OCI-LY7 (cell line): ENCODE results near the gene DOCK1. TPM values are rescaled to one million over a fixed set of nuclear protein-coding genes. Genes with fewer than 3 reads are reported as not detected.

Experiments
- BruUV-seq: library from RNA; stranded (reverse); fragments of 400-500 nt; replicated peaks from 2 replicates; lab custom pipeline; 2021; lab: Mats Ljungman, UMichigan
- CTCF ChIA-PET: fragments of 300-600 bp; sonication (Branson Sonifier 250); formaldehyde crosslinking; loops from one replicate; lab custom pipeline; 2022; ENCODE audit warnings: antibody characterized with exemption; ENCODE audit not compliant: unreplicated experiment; lab: Charles Lee
- POLR2A ChIA-PET: fragments of 300-600 bp; sonication (Branson Sonifier 250); formaldehyde crosslinking; loops from one replicate; lab custom pipeline; 2022; ENCODE audit warnings: antibody characterized with exemption; lab: Charles Lee
- DNase-seq: peaks from one replicate; pipeline ENCODE4 v3.0.0-alpha.2; 2015; ENCODE audit warnings: low spot score
- H2AFZ ChIP-seq: fragments of 200-600 bp; sonication (generic), shearing (Covaris generic); 2 replicates; pipeline ENCODE4 v1.6.1; 2014; ENCODE audit warnings: mild to moderate bottlenecking, antibody characterized with exemption, low read length, moderate library complexity
- H3K27ac ChIP-seq: fragments of 200-600 bp; sonication (generic); 2 replicates; pipeline ENCODE4 v1.5.1; 2014; ENCODE audit warnings: mixed run types, low read depth, mild to moderate bottlenecking, moderate library complexity, low read length, inconsistent platforms; ENCODE audit not compliant: poor library complexity, severe bottlenecking
- H3K36me3 ChIP-seq: fragments of 200-600 bp; sonication (generic); 2 replicates; pipeline ENCODE4 v1.6.1; 2014; ENCODE audit warnings: mild to moderate bottlenecking, antibody characterized with exemption, low read length, moderate library complexity, mixed read lengths; ENCODE audit not compliant: insufficient read depth
- H3K4me1 ChIP-seq: fragments of 200-600 bp; sonication (generic); 2 replicates; pipeline ENCODE4 v1.5.1; 2014; ENCODE audit warnings: mild to moderate bottlenecking, low read length; ENCODE audit not compliant: insufficient read depth, poor library complexity, severe bottlenecking
- H3K4me2 ChIP-seq: fragments of 200-600 bp; sonication (generic); 2 replicates; pipeline ENCODE4 v1.6.1; 2014; ENCODE audit warnings: mild to moderate bottlenecking, low read length
- H3K4me3 ChIP-seq: fragments of 200-600 bp; sonication (generic); 2 replicates; pipeline ENCODE4 v1.5.1; 2014; ENCODE audit warnings: mild to moderate bottlenecking, low read depth, low read length; ENCODE audit not compliant: poor library complexity, severe bottlenecking
- H3K79me2 ChIP-seq: fragments of 200-600 bp; sonication (generic); 2 replicates; pipeline ENCODE4 v1.6.1; 2016; ENCODE audit warnings: low read depth, mild to moderate bottlenecking, low read length, moderate library complexity, mixed read lengths; ENCODE audit not compliant: insufficient read depth
- H3K9me2 ChIP-seq: fragments of 200-600 bp; sonication (generic); 2 replicates; pipeline ENCODE4 v1.6.1; 2016; ENCODE audit warnings: mild to moderate bottlenecking, low read length, mixed read lengths; ENCODE audit not compliant: insufficient read depth
- H3K9me3 ChIP-seq: fragments of 200-600 bp; sonication (generic); 2 replicates; pipeline ENCODE4 v1.6.1; 2014; ENCODE audit warnings: mild to moderate bottlenecking, mixed run types, low read length, mixed read lengths
- H4K20me1 ChIP-seq: fragments of 200-600 bp; sonication (generic); 2 replicates; pipeline ENCODE4 v1.6.1; 2014; ENCODE audit warnings: mild to moderate bottlenecking, antibody characterized with exemption, low read length, moderate library complexity, mixed read lengths; ENCODE audit not compliant: insufficient read depth
- EZH2phosphoT487 ChIP-seq: fragments of 200-600 bp; sonication (generic); IDR thresholded peaks from 2 replicates; pipeline ENCODE4 v1.6.1; 2018; ENCODE audit warnings: low read depth, borderline replicate concordance, mild to moderate bottlenecking, mixed run types, antibody characterized with exemption, low read length, moderate library complexity, mixed read lengths
- intact Hi-C: fragments of 100-400 bp; cut with micrococcal nuclease; formaldehyde crosslinking; loops from one replicate; pipeline ENCODE4 v1.10.0; 2022; ENCODE audit not compliant: unreplicated experiment
- total RNA-seq, 2 experiments: library from RNA; depleted of rRNA in 1 of 2; stranded (reverse); fragments of >200 nt in 1 of 2; shearing (Covaris generic) in 1 of 2; gene quantifications; 2 replicates each; pipeline ENCODE4 v1.2.3, GENCODE V29; 2014 to 2022
- TF ChIP-seq, protein P1 (sequence below): fragments of 200-600 bp; sonication (generic); conservative IDR thresholded peaks from 2 replicates; pipeline ENCODE4 v1.5.1; 2014; ENCODE audit warnings: mild to moderate bottlenecking, antibody characterized with exemption, low read length, moderate library complexity, mixed read lengths

The DOCK1 gene
- total RNA-seq, 2 experiments from 2014 or later = not detected

DNA sequence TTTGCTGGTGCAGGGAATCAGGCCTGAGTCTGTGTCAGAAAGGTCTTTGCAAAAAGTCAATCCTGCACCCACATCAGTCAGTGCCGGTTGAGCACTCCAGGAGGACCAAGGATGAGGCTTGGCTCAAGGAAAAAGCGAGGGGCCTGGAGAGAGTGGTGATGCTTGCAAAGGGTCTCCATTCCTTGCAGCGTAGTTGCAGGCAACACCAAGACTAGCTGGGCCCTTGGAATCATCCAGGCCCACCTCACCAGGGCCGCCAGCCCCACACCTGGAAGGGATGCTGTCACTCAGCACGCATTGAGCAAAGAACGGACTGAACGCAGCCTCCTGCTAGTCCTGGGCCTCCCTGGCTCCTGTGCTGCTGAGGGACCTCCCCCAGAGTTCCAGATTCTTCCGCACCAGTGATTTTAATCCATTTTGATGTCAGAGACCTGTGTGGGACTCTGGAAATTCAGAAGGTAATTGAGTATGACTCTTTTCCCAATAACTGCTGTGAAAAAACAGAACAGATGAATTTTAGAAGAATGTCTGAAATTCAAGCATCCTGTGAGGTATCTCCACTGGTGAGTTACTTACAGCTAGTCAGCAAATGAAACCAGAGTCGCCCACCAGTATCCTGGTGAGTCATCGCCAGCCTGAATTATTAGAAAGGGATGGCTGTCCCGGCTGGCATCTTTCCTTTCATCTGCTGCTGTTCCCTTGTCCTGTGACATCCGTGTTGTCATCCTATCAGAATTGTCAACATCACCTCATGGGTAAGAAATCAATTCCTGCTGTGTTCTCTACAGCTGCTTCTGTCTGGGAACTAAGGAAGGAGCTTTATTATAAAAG is 493.1 kb downstream of the DOCK1 start:
- Histone ChIP-seq H3K4me2 (no peak overlapping the region), H3K4me1 (no peaks in the 10 kb centered on the region), H3K9me3 (no peaks in the 10 kb centered on the region), H2AFZ (no peak overlapping the region), H3K79me2 (no peaks in the 10 kb centered on the region), H3K4me3 (no peak overlapping the region), H3K36me3 (no peaks in the 10 kb centered on the region), H4K20me1 (no peaks in the 10 kb centered on the region), H3K27ac (no peak overlapping the region), H3K9me2 (no peaks in the 10 kb centered on the region)
- BruUV-seq = no TSS peak
- TF ChIP-seq, protein P1, sequence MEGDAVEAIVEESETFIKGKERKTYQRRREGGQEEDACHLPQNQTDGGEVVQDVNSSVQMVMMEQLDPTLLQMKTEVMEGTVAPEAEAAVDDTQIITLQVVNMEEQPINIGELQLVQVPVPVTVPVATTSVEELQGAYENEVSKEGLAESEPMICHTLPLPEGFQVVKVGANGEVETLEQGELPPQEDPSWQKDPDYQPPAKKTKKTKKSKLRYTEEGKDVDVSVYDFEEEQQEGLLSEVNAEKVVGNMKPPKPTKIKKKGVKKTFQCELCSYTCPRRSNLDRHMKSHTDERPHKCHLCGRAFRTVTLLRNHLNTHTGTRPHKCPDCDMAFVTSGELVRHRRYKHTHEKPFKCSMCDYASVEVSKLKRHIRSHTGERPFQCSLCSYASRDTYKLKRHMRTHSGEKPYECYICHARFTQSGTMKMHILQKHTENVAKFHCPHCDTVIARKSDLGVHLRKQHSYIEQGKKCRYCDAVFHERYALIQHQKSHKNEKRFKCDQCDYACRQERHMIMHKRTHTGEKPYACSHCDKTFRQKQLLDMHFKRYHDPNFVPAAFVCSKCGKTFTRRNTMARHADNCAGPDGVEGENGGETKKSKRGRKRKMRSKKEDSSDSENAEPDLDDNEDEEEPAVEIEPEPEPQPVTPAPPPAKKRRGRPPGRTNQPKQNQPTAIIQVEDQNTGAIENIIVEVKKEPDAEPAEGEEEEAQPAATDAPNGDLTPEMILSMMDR = no peak
- TF ChIP-seq EZH2phosphoT487 = no peak
- POLR2A ChIA-PET = no interaction called here
- CTCF ChIA-PET = no interaction called here
- intact Hi-C loops = no loop called here
- DNase-seq = no peak

DNA sequence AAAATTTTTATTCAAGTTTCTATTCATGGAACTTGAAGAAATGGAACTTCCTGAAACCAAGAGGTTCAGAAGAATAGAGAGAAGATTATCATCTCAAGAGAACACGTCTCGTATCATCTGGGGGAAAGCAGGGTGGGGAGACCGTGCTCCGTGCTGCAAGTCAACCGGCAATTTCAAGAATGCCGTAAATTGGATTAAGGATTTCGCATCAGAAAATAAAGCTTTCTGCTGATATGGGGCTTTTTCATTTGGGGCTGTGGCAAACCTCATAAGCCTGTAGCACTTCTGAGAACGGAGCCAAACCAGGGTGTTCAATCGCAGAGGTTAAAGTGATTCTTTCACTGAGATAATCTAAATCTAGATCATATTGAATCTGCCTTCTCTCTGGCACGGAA is 493.7 kb downstream of the DOCK1 start:
- CTCF ChIA-PET = no interaction called here
- Histone ChIP-seq H3K27ac (no peak overlapping the region), H3K36me3 (no peaks in the 10 kb centered on the region), H3K4me2 (no peak overlapping the region), H3K79me2 (no peaks in the 10 kb centered on the region), H3K9me3 (no peaks in the 10 kb centered on the region), H3K4me3 (no peak overlapping the region), H2AFZ (no peak overlapping the region), H3K4me1 (no peaks in the 10 kb centered on the region), H3K9me2 (no peaks in the 10 kb centered on the region), H4K20me1 (no peaks in the 10 kb centered on the region)
- intact Hi-C loops = no loop called here
- TF ChIP-seq, protein P1 = no peak
- TF ChIP-seq EZH2phosphoT487 = no peak
- BruUV-seq = no TSS peak
- DNase-seq = no peak
- POLR2A ChIA-PET = no interaction called here

DNA sequence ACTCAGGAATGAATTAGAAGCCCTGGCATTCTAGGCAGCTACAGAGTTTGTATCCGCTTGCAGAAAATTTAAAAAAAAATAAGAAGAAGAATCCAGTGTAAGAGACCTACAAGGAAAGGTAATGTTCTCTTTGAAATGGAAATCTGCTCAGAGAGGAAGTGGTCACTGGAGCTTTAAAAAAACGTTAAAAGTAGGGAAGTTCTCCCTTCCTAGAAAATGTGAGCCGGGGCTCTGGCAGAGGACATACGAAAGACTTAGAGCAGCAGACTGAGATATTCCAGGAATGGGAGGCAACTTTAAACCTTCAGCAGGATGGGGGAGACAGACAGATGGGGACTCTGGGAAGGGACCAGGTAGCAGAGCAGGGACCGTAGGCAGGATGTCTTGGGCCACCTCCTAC is 494.4 kb downstream of the DOCK1 start:
- CTCF ChIA-PET = no interaction called here
- POLR2A ChIA-PET = no interaction called here
- H3K9me3 ChIP-seq = no peaks in the 10 kb centered on the region
- H2AFZ ChIP-seq = no peak overlapping the region
- TF ChIP-seq, protein P1 = no peak
- no peak for TF ChIP-seq EZH2phosphoT487
- DNase-seq = no peak
- intact Hi-C loops = no loop called here
- no peak overlapping the region for H3K4me2 ChIP-seq
- no peaks in the 10 kb centered on the region for H3K79me2 ChIP-seq
- no peak overlapping the region for H3K27ac ChIP-seq
- no peaks in the 10 kb centered on the region for H3K36me3 ChIP-seq
- no TSS peak for BruUV-seq
- no peak overlapping the region for H3K4me3 ChIP-seq
- no peaks in the 10 kb centered on the region for H4K20me1 ChIP-seq
- H3K9me2 ChIP-seq = no peaks in the 10 kb centered on the region
- H3K4me1 ChIP-seq = no peaks in the 10 kb centered on the region
